Gastrocnemius medialis (tissue), 4 donors: ENCODE results near the gene CA10.

Experiments used
- CTCF ChIP-seq, 5 experiments: fragments of 450-650 bp in 3 of 5; fragments of 200-600 bp in 2 of 5; sonication (generic) in 2 of 5; IDR thresholded peaks in 4 of 5; conservative IDR thresholded peaks in 1 of 5; 1 replicate in 4 of 5; 2 replicates in 1 of 5; pipeline ENCODE4 v1.5.1; 2016 to 2019; ENCODE audit warnings: antibody characterized with exemption in 5 of 5, mild to moderate bottlenecking in 3 of 5, moderate library complexity in 3 of 5
- POLR2A ChIP-seq, 2 donors: fragments of 450-650 bp; IDR thresholded peaks; one replicate each; pipeline ENCODE4 v1.6.1; 2017; ENCODE audit warnings: antibody characterized with exemption in 2 of 2, mild to moderate bottlenecking in 2 of 2, moderate library complexity in 2 of 2

GRCh38 chr17:51652529-51652928 lies 506.0 kb downstream of the CA10 start:
- TF ChIP-seq CTCF (IDR thresholded peaks at IDR 0.05 in 4 of 5, conservative IDR thresholded peaks at IDR 0.05 in 1 of 5) = no peak
- TF ChIP-seq POLR2A (IDR thresholded peaks at IDR 0.05) = no peak
